ENCODE data around the gene CNR2.
"Not testable (repeated sequence)": the region's sequence is repeated elsewhere in the genome, so short reads cannot be mapped to it uniquely, and the experiment has no call there.

CNR2 gene

GRCh38 chr1:23838401-23838866 is 74.7 kb downstream of the CNR2 start:
- peak; percentile 48 to 63 for DNase-seq (ENCODE audit: low read depth in 1 of 2, low spot score in 1 of 2)

- DNase-seq (ENCODE audit: low read depth in 1 of 2, low spot score in 1 of 2), result no peak
Measured at GRCh38 chr1:23837908-23838307, 75.3 kb downstream of the CNR2 start.

GRCh38 chr1:23836037-23836436 is 77.1 kb downstream of the CNR2 start:
- DNase-seq (ENCODE audit: low read depth in 1 of 2, low spot score in 1 of 2), result no peak

GRCh38 chr1:23834156-23834555 is 79.0 kb downstream of the CNR2 start:
- DNase-seq (ENCODE audit: low read depth in 1 of 2, low spot score in 1 of 2), result not testable (repeated sequence)

- DNase-seq (ENCODE audit: low read depth in 1 of 2, low spot score in 1 of 2), result no peak
Measured at GRCh38 chr1:23827717-23828116, 85.4 kb downstream of the CNR2 start.

GRCh38 chr1:23826590-23826989 is 86.6 kb downstream of the CNR2 start:
- not testable (repeated sequence) for DNase-seq (ENCODE audit: low read depth in 1 of 2, low spot score in 1 of 2)

- DNase-seq (ENCODE audit: low read depth in 1 of 2, low spot score in 1 of 2), result no peak
Measured at GRCh38 chr1:23825762-23826522, 87.2 kb downstream of the CNR2 start.

GRCh38 chr1:23825076-23825761 is 87.9 kb downstream of the CNR2 start, which contains the start of gene HMGCL:
HMGCL (minus strand) TSS chr1:23825429; CDS start chr1:23825415, 14 bp downstream.
- DNase-seq (ENCODE audit: low read depth in 1 of 2, low spot score in 1 of 2), result peak; percentile 71 to 82

GRCh38 chr1:23824711-23825075 is 88.5 kb downstream of the CNR2 start:
- DNase-seq (ENCODE audit: low read depth in 1 of 2, low spot score in 1 of 2), result no peak

- no peak for DNase-seq (ENCODE audit: low read depth in 1 of 2, low spot score in 1 of 2)
Measured at GRCh38 chr1:23823767-23824166, 89.4 kb downstream of the CNR2 start.

All from stimulated activated CD4-positive, alpha-beta T cell treated with anti-CD3 and anti-CD28 coated beads, Interleukin-15, amount 100 ng/mL, for 1 hour (primary cell).